ENCODE results near the gene STK35. TPM values are rescaled to one million over a fixed set of nuclear protein-coding genes. Genes with fewer than 3 reads are reported as not detected.

The STK35 gene
- total RNA-seq, 1 donor from 2014 or later: 20.0 TPM

DNA sequence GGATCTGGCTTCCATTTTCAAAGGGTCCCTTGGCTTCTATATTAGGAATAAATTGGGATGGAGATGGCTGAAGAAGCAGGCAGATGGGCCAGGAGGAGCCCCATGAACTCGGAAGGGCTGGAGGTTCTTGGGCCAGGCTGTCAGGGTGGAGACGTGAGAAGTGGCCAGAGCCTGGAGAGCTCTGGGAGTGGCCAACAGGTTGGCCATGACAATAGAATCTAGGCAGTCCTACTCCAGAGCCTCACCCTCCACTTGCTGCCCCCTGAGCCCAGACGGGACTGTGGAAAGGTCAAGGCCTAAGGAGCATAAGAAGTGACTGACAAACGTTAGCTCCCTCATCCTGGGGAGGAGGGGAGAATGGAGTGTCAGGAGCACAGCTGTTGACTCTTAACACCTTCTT, 62.1 kb downstream of the STK35 start:
- DNase-seq (ENCODE audit: low read depth) (no peak), FAIRE-seq (no peak)
- H3K27me3 ChIP-seq (ENCODE audit: control insufficient read depth, insufficient read depth, low read length): peaks cover 3% of the 10 kb centered on the region
- H3K4me3 ChIP-seq (ENCODE audit: low read depth, low read length): no peak overlapping the region
- H3K36me3 ChIP-seq (ENCODE audit: control insufficient read depth, insufficient read depth, low read length): no peaks in the 10 kb centered on the region
- TF ChIP-seq CTCF (IDR thresholded peaks at IDR 0.05; ENCODE audit: insufficient read depth, low read length, severe bottlenecking): no peak

DNA sequence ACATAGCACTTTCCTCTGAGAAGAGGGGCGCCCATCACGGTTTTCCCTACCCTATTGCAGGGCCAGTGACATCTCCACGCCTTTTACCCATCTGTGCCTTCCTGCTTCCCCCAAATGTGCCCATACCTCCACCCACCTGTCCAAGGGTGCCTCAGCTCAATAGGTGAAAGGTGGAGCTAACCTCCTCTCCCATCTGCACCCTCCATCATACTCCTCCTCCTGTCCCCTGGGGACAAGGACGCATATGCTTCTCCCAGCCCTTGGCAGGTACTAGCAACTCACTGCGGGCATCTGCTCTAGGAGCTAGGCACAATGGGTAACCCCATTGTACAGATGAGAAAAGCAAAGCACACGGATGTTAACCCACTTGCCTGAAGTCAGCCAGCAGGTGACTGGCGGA, 62.8 kb downstream of the STK35 start:
- no peak overlapping the region for H3K4me3 ChIP-seq (ENCODE audit: low read depth, low read length)
- DNase-seq (ENCODE audit: low read depth) (no peak), FAIRE-seq (no peak)
- H3K36me3 ChIP-seq (ENCODE audit: control insufficient read depth, insufficient read depth, low read length): no peaks in the 10 kb centered on the region
- peaks cover 3% of the 10 kb centered on the region for H3K27me3 ChIP-seq (ENCODE audit: control insufficient read depth, insufficient read depth, low read length)
- no peak for TF ChIP-seq CTCF (IDR thresholded peaks at IDR 0.05; ENCODE audit: insufficient read depth, low read length, severe bottlenecking)

DNA sequence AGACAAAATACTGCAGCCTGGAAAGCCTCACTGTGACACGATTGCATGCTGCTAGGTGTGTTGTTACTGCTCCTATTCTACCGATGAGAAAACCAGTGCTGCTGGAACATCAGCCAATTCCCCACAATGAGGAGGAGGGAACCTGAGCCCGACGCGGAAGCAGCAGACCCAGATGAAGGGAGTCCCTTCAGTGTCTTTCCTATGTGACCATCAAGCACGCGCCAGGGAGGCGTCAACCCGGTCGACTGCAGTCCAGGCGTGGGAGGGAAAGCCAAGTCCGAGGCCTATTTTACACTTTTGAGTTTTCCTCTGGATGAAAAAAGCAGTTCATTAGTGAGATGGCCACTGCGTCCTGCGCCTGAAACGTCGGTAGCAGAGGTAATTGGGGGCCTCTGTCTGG, 63.3 kb downstream of the STK35 start:
- FAIRE-seq (no peak), DNase-seq (ENCODE audit: low read depth) (no peak)
- peaks cover 3% of the 10 kb centered on the region for H3K27me3 ChIP-seq (ENCODE audit: control insufficient read depth, insufficient read depth, low read length)
- no peak overlapping the region for H3K4me3 ChIP-seq (ENCODE audit: low read depth, low read length)
- H3K36me3 ChIP-seq (ENCODE audit: control insufficient read depth, insufficient read depth, low read length): no peaks in the 10 kb centered on the region
- TF ChIP-seq CTCF (IDR thresholded peaks at IDR 0.05; ENCODE audit: insufficient read depth, low read length, severe bottlenecking): no peak

DNA sequence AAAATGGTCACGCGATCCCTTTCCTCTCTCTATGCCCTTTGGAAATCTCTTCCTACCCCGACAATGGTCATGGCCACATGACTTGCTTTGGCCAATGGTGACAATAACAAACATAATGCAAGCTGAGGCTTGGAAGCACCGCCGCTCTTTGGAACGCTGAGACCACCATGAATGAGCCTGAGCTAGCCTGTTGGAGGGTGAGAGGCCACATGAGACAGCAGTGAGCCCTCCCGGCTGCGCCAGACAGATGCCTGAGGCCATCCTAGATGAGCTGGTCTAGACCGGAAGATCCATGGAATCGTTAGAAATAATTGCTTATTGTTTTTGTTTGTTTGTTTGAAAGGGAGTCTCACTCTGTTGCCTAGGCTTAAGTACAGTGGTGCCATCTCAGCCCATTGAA, 64.2 kb downstream of the STK35 start:
- H3K4me3 ChIP-seq (ENCODE audit: low read depth, low read length): no peak overlapping the region
- H3K36me3 ChIP-seq (ENCODE audit: control insufficient read depth, insufficient read depth, low read length): no peaks in the 10 kb centered on the region
- FAIRE-seq (no peak), DNase-seq (ENCODE audit: low read depth) (no peak)
- H3K27me3 ChIP-seq (ENCODE audit: control insufficient read depth, insufficient read depth, low read length): peaks cover 3% of the 10 kb centered on the region
- TF ChIP-seq CTCF (IDR thresholded peaks at IDR 0.05; ENCODE audit: insufficient read depth, low read length, severe bottlenecking): no peak

DNA sequence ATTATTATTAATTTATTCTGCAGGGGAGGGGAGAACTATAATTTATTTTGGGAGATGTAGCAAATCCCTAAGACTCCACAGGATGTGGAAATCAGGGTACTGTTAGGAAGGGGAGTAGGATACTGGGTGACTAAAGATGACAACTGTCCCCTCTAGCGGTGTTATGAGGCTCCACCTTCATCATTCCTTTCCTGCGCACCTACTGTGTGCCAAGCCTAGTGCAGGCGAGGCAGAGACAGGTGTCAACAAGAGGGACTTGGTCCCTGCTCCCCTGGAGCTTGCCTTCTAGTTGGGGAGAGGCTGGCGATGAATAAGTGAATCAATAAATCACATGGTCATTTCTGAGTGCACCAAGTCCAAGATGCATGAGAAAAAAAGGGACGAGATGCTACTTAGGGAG, 65.5 kb downstream of the STK35 start:
- H3K4me3 ChIP-seq (ENCODE audit: low read depth, low read length): no peak overlapping the region
- FAIRE-seq (no peak), DNase-seq (ENCODE audit: low read depth) (no peak)
- H3K27me3 ChIP-seq (ENCODE audit: control insufficient read depth, insufficient read depth, low read length): peaks cover 3% of the 10 kb centered on the region
- H3K36me3 ChIP-seq (ENCODE audit: control insufficient read depth, insufficient read depth, low read length): no peaks in the 10 kb centered on the region
- no peak for TF ChIP-seq CTCF (IDR thresholded peaks at IDR 0.05; ENCODE audit: insufficient read depth, low read length, severe bottlenecking)

- H3K27me3 ChIP-seq (ENCODE audit: control insufficient read depth, insufficient read depth, low read length): peaks cover under 1% of the 10 kb centered on the region
- H3K4me3 ChIP-seq (ENCODE audit: low read depth, low read length): no peak overlapping the region
- DNase-seq (ENCODE audit: low read depth): no peak
- no peak for TF ChIP-seq CTCF (IDR thresholded peaks at IDR 0.05; ENCODE audit: insufficient read depth, low read length, severe bottlenecking)
- no peaks in the 10 kb centered on the region for H3K36me3 ChIP-seq (ENCODE audit: control insufficient read depth, insufficient read depth, low read length)
- FAIRE-seq: no peak
Observed at GRCh38 chr20:2168946-2169345, 67.3 kb downstream of the STK35 start.
